Tibial artery (tissue), 4 donors: ENCODE data around the gene MS4A15.

Source experiments
- DNase-seq, 2 donors: peaks; one replicate each; pipeline ENCODE4 v3.0.0-alpha.2; 2019
- H3K27ac ChIP-seq, 2 donors: fragments of 200-600 bp; sonication (generic) in 1 of 2; 1 replicate in 1 of 2; 2 replicates in 1 of 2; pipeline ENCODE4 v1.5.1; 2018 to 2019; ENCODE audit warnings: mild to moderate bottlenecking in 1 of 2
- H3K27me3 ChIP-seq, 2 donors: fragments of 200-600 bp; sonication (generic) in 1 of 2; one replicate each; pipeline versions ENCODE4 v1.5.1 to v1.6.0; 2016 to 2019
- H3K36me3 ChIP-seq, 3 donors: fragments of 200-600 bp; sonication (generic) in 2 of 3; one replicate each; pipeline ENCODE4 v1.5.1; 2016 to 2019; ENCODE audit warnings: mild to moderate bottlenecking in 2 of 3
- H3K4me1 ChIP-seq, 4 donors: fragments of 200-600 bp; sonication (generic) in 2 of 4; 1 replicate in 3 of 4; 2 replicates in 1 of 4; pipeline ENCODE4 v1.5.1; 2016 to 2019
- H3K4me3 ChIP-seq, 2 donors: fragments of 200-600 bp; sonication (generic) in 1 of 2; 1 replicate in 1 of 2; 2 replicates in 1 of 2; pipeline ENCODE4 v1.5.1; 2018 to 2019; ENCODE audit warnings: mild to moderate bottlenecking in 2 of 2
- H3K9me3 ChIP-seq, 3 donors: fragments of 200-600 bp; sonication (generic) in 1 of 3; one replicate each; pipeline ENCODE4 v1.5.1; 2016 to 2019
- intact Hi-C: fragments of 100-400 bp; cut with DNase I; formaldehyde crosslinking; loops from one replicate; pipeline ENCODE4 v1.15.0; 2023; ENCODE audit warnings: low total_unique reads
- TF ChIP-seq, protein P1 (sequence below), 2 experiments: fragments of 200-600 bp in 1 of 2; fragments of 450-650 bp in 1 of 2; IDR thresholded peaks; one replicate each; pipeline ENCODE4 v1.5.1; 2017 to 2019; ENCODE audit warnings: antibody characterized with exemption in 2 of 2, mild to moderate bottlenecking in 1 of 2, moderate library complexity in 1 of 2

MS4A15 gene

GRCh38 chr11:60795291-60795690 is 38.6 kb downstream of the MS4A15 start:
- Histone ChIP-seq H3K27me3 (peaks cover 0 to 9% of the 10 kb centered on the region in 2 donors), H3K27ac (no peak overlapping the region), H3K36me3 (no peaks in the 10 kb centered on the region), H3K4me1 (no peaks in the 10 kb centered on the region), H3K9me3 (no peaks in the 10 kb centered on the region), H3K4me3 (no peak overlapping the region)
- DNase-seq, result no peak
- intact Hi-C loops, result no loop called here
- TF ChIP-seq, protein P1, sequence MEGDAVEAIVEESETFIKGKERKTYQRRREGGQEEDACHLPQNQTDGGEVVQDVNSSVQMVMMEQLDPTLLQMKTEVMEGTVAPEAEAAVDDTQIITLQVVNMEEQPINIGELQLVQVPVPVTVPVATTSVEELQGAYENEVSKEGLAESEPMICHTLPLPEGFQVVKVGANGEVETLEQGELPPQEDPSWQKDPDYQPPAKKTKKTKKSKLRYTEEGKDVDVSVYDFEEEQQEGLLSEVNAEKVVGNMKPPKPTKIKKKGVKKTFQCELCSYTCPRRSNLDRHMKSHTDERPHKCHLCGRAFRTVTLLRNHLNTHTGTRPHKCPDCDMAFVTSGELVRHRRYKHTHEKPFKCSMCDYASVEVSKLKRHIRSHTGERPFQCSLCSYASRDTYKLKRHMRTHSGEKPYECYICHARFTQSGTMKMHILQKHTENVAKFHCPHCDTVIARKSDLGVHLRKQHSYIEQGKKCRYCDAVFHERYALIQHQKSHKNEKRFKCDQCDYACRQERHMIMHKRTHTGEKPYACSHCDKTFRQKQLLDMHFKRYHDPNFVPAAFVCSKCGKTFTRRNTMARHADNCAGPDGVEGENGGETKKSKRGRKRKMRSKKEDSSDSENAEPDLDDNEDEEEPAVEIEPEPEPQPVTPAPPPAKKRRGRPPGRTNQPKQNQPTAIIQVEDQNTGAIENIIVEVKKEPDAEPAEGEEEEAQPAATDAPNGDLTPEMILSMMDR (IDR thresholded peaks at IDR 0.05), result no peak

DNA sequence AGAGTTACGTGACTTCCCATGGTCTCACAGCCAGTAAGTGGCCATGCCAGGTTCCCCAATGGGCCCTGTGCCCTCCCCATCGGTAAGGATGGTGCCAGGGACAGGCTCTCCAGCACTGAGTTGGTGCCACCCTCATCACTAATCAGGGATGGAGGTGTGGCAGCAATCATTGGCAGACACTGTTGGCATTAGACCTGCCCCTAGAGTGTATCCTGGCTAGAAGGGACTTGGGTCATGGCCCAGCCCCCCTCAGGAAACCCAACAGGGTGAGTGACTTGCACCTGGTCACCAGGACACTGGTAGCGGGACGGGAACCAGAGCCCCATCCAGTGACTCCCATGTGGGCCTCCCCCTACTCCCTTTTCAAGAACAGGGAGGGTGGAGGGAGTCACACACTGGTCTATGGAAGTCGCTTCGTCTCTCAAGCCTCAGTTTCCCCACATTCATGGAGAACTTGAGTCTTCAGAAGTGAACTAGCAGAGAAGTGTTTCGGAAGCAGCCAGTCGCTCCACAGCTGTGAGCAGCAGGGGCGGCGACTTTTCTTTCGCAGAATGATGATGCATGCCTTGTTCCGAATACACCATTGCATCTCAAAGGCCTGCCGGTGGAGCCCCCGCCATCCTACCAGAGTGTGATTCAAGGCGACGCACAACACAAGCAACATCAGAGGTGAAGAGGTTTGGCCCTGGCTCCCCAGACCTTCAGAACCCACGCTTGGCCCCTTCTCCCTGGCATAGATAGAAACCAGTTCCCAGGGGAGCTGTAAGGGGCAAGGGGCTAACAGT is 41.4 kb downstream of the MS4A15 start:
- Histone ChIP-seq H3K4me1 (no peaks in the 10 kb centered on the region), H3K27ac (no peak overlapping the region), H3K9me3 (no peaks in the 10 kb centered on the region), H3K27me3 (peaks cover 0 to 9% of the 10 kb centered on the region in 2 donors), H3K4me3 (no peak overlapping the region), H3K36me3 (no peaks in the 10 kb centered on the region)
- DNase-seq, result no peak
- intact Hi-C loops, result no loop called here
- TF ChIP-seq, protein P1 (IDR thresholded peaks at IDR 0.05), result no peak

GRCh38 chr11:60798631-60799030 is 42.0 kb downstream of the MS4A15 start:
- Histone ChIP-seq H3K27ac (no peak overlapping the region), H3K4me1 (no peaks in the 10 kb centered on the region), H3K9me3 (no peaks in the 10 kb centered on the region), H3K27me3 (peaks cover 0 to 9% of the 10 kb centered on the region in 2 donors), H3K4me3 (no peak overlapping the region), H3K36me3 (no peaks in the 10 kb centered on the region)
- intact Hi-C loops, result no loop called here
- DNase-seq, result no peak
- TF ChIP-seq, protein P1 (IDR thresholded peaks at IDR 0.05), result no peak

GRCh38 chr11:60801194-60801593 is 44.5 kb downstream of the MS4A15 start:
- Histone ChIP-seq H3K27ac (no peak overlapping the region), H3K9me3 (no peaks in the 10 kb centered on the region), H3K36me3 (no peaks in the 10 kb centered on the region), H3K27me3 (peaks cover 0 to 15% of the 10 kb centered on the region in 2 donors), H3K4me3 (no peak overlapping the region), H3K4me1 (no peaks in the 10 kb centered on the region)
- no peak for DNase-seq
- TF ChIP-seq, protein P1 (IDR thresholded peaks at IDR 0.05), result no peak
- intact Hi-C loops, result no loop called here

GRCh38 chr11:60803273-60803936 is 46.7 kb downstream of the MS4A15 start:
- Histone ChIP-seq H3K9me3 (no peaks in the 10 kb centered on the region), H3K27me3 (peaks cover 0 to 9% of the 10 kb centered on the region in 2 donors), H3K4me3 (no peak overlapping the region), H3K27ac (no peak overlapping the region), H3K36me3 (no peaks in the 10 kb centered on the region), H3K4me1 (no peaks in the 10 kb centered on the region)
- DNase-seq, result no peak
- TF ChIP-seq, protein P1 (IDR thresholded peaks at IDR 0.05), result no peak
- intact Hi-C loops, result no loop called here
